ENCODE results near the gene NSD2.

Gene NSD2

GRCh38 chr4:1973218-1973617 is 102.0 kb downstream of the NSD2 start:
- H3K4me1 ChIP-seq (ENCODE audit: control insufficient read depth in 1 of 2, insufficient read depth in 2 of 2, low read length in 2 of 2): no peaks in the 10 kb centered on the region
- H3K79me1 ChIP-seq (ENCODE audit: low read length): no peaks in the 10 kb centered on the region
- no CpG with 5 or more reads among the region's 12 CpGs for WGBS (ENCODE audit: extremely low coverage, insufficient coverage, insufficient read length)

GRCh38 chr4:1973661-1974060 is 102.5 kb downstream of the NSD2 start:
- H4K8ac ChIP-seq (ENCODE audit: low read depth, low read length): no peak overlapping the region
- no peaks in the 10 kb centered on the region for H3K27me3 ChIP-seq (ENCODE audit: insufficient read depth, low read length)
- H4K12ac ChIP-seq (ENCODE audit: low read depth, low read length): no peak overlapping the region
- H2BK5ac ChIP-seq (ENCODE audit: low read depth, low read length, poor library complexity): no peak overlapping the region
- H4K91ac ChIP-seq (ENCODE audit: low read depth, low read length): no peak overlapping the region
- no peak overlapping the region for H3K27ac ChIP-seq (ENCODE audit: low read depth, low read length)
- no peak overlapping the region for H3K18ac ChIP-seq (ENCODE audit: low read length)
- H3K4ac ChIP-seq (ENCODE audit: low read depth, low read length): no peak overlapping the region
- H3K23ac ChIP-seq (ENCODE audit: low read length): no peak overlapping the region
- H3K4me1 ChIP-seq (ENCODE audit: control insufficient read depth in 1 of 2, insufficient read depth in 2 of 2, low read length in 2 of 2): no peaks in the 10 kb centered on the region
- DNase-seq: no peak
- H2BK120ac ChIP-seq (ENCODE audit: insufficient read depth, low read length, poor library complexity): no peak overlapping the region
- H3K4me2 ChIP-seq (ENCODE audit: low read length): no peak overlapping the region
- H2BK12ac ChIP-seq (ENCODE audit: low read length): no peak overlapping the region
- no peaks in the 10 kb centered on the region for H3K79me1 ChIP-seq (ENCODE audit: low read length)
- peaks cover 59 to 63% of the 10 kb centered on the region in 2 experiments for H3K36me3 ChIP-seq (ENCODE audit: control insufficient read depth in 1 of 2, insufficient read depth in 2 of 2, low read length in 2 of 2)
- H2AK5ac ChIP-seq (ENCODE audit: low read length): no peak overlapping the region
- H3K9ac ChIP-seq (ENCODE audit: low read length): no peak overlapping the region
- H2AFZ ChIP-seq (ENCODE audit: insufficient read depth, low read length, poor library complexity): no peak overlapping the region
- no peak overlapping the region for H3K14ac ChIP-seq (ENCODE audit: low read length)
- peaks cover 3% of the 10 kb centered on the region for H3K9me3 ChIP-seq (ENCODE audit: insufficient read depth, low read depth, low read length)
- no CpG with 5 or more reads among the region's 18 CpGs for WGBS (ENCODE audit: extremely low coverage, insufficient coverage, insufficient read length)
- H3K79me2 ChIP-seq (ENCODE audit: control insufficient read depth, insufficient read depth, low read length, poor library complexity): no peaks in the 10 kb centered on the region
- H3K4me3 ChIP-seq (ENCODE audit: low read depth, low read length): no peak overlapping the region

More at GRCh38 chr4:1973218-1973617, 102.0 kb downstream of the NSD2 start:
- Histone ChIP-seq H4K91ac (ENCODE audit: low read depth, low read length) (no peak overlapping the region), H2AK5ac (ENCODE audit: low read length) (no peak overlapping the region), H3K14ac (ENCODE audit: low read length) (no peak overlapping the region), H3K4me2 (ENCODE audit: low read length) (no peak overlapping the region), H2BK12ac (ENCODE audit: low read length) (no peak overlapping the region), H2AFZ (ENCODE audit: insufficient read depth, low read length, poor library complexity) (no peak overlapping the region), H3K27me3 (ENCODE audit: insufficient read depth, low read length) (no peaks in the 10 kb centered on the region), H3K4me3 (ENCODE audit: low read depth, low read length) (no peak overlapping the region), H3K9ac (ENCODE audit: low read length) (no peak overlapping the region), H3K27ac (ENCODE audit: low read depth, low read length) (no peak overlapping the region), H3K4ac (ENCODE audit: low read depth, low read length) (no peak overlapping the region), H3K18ac (ENCODE audit: low read length) (no peak overlapping the region), H3K79me2 (ENCODE audit: control insufficient read depth, insufficient read depth, low read length, poor library complexity) (no peaks in the 10 kb centered on the region), H3K9me3 (ENCODE audit: insufficient read depth, low read depth, low read length) (peaks cover 3% of the 10 kb centered on the region), H3K23ac (ENCODE audit: low read length) (no peak overlapping the region), H2BK120ac (ENCODE audit: insufficient read depth, low read length, poor library complexity) (no peak overlapping the region), H4K12ac (ENCODE audit: low read depth, low read length) (no peak overlapping the region), H3K36me3 (ENCODE audit: control insufficient read depth in 1 of 2, insufficient read depth in 2 of 2, low read length in 2 of 2) (peaks cover 55 to 59% of the 10 kb centered on the region in 2 experiments), H4K8ac (ENCODE audit: low read depth, low read length) (no peak overlapping the region), H2BK5ac (ENCODE audit: low read depth, low read length, poor library complexity) (no peak overlapping the region)
- no peak for DNase-seq

DNA sequence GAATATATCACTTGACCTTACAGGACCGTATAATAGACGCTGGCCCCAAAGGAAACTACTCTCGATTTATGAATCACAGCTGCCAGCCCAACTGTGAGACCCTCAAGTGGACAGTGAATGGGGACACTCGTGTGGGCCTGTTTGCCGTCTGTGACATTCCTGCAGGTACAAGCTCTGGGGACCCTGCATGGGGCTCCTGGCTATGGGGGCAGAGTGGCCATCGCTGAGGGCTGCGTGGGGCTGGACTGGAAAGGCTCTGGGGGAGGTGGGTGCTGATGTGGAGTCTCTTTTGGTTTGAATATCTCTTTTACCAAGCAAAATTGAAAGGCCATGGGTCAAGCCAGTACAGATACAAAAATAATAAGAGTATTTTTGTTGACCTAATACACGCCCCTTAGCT is 103.6 kb downstream of the NSD2 start:
- H3K9me3 ChIP-seq (ENCODE audit: insufficient read depth, low read depth, low read length): peaks cover 3% of the 10 kb centered on the region
- no peak overlapping the region for H3K27ac ChIP-seq (ENCODE audit: low read depth, low read length)
- no peak overlapping the region for H3K23ac ChIP-seq (ENCODE audit: low read length)
- peaks cover 63 to 69% of the 10 kb centered on the region in 2 experiments for H3K36me3 ChIP-seq (ENCODE audit: control insufficient read depth in 1 of 2, insufficient read depth in 2 of 2, low read length in 2 of 2)
- no peak overlapping the region for H2BK5ac ChIP-seq (ENCODE audit: low read depth, low read length, poor library complexity)
- no CpG with 5 or more reads among the region's 8 CpGs for WGBS (ENCODE audit: extremely low coverage, insufficient coverage, insufficient read length)
- H4K8ac ChIP-seq (ENCODE audit: low read depth, low read length): no peak overlapping the region
- no peak for DNase-seq
- no peak overlapping the region for H3K14ac ChIP-seq (ENCODE audit: low read length)
- H4K12ac ChIP-seq (ENCODE audit: low read depth, low read length): no peak overlapping the region
- no peaks in the 10 kb centered on the region for H3K79me2 ChIP-seq (ENCODE audit: control insufficient read depth, insufficient read depth, low read length, poor library complexity)
- H3K27me3 ChIP-seq (ENCODE audit: insufficient read depth, low read length): no peaks in the 10 kb centered on the region
- H2BK120ac ChIP-seq (ENCODE audit: insufficient read depth, low read length, poor library complexity): no peak overlapping the region
- H3K18ac ChIP-seq (ENCODE audit: low read length): no peak overlapping the region
- H3K4me1 ChIP-seq (ENCODE audit: control insufficient read depth in 1 of 2, insufficient read depth in 2 of 2, low read length in 2 of 2): no peaks in the 10 kb centered on the region
- no peak overlapping the region for H3K4me2 ChIP-seq (ENCODE audit: low read length)
- H2AK5ac ChIP-seq (ENCODE audit: low read length): no peak overlapping the region
- H2BK12ac ChIP-seq (ENCODE audit: low read length): no peak overlapping the region
- no peak overlapping the region for H3K9ac ChIP-seq (ENCODE audit: low read length)
- H2AFZ ChIP-seq (ENCODE audit: insufficient read depth, low read length, poor library complexity): no peak overlapping the region
- no peak overlapping the region for H3K4me3 ChIP-seq (ENCODE audit: low read depth, low read length)
- no peak overlapping the region for H4K91ac ChIP-seq (ENCODE audit: low read depth, low read length)
- H3K4ac ChIP-seq (ENCODE audit: low read depth, low read length): no peak overlapping the region
- no peaks in the 10 kb centered on the region for H3K79me1 ChIP-seq (ENCODE audit: low read length)

DNA sequence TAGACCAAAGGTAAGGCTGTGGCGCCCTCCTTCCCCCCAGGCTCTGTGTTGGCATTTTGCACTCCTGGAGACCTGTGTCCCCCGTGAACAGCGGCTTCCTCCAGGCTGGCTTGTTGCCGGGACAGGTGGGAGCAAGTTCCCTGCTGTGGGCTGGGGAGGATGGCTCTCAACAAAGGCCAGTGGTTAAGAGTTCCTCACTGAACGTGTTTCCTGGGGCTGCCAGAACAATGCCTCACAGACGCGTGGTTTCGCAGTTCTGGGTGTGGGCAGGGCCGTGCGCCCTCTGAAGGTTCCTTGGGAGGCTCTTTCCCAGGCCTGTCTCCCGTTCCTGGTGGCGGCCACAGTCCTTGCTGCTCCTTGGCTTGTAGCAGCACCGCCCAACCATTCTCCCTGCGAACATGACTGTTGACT is 104.2 kb downstream of the NSD2 start:
- H3K9ac ChIP-seq (ENCODE audit: low read length): no peak overlapping the region
- H2BK120ac ChIP-seq (ENCODE audit: insufficient read depth, low read length, poor library complexity): no peak overlapping the region
- H2BK5ac ChIP-seq (ENCODE audit: low read depth, low read length, poor library complexity): no peak overlapping the region
- H3K4me2 ChIP-seq (ENCODE audit: low read length): no peak overlapping the region
- H4K8ac ChIP-seq (ENCODE audit: low read depth, low read length): no peak overlapping the region
- no peaks in the 10 kb centered on the region for H3K79me2 ChIP-seq (ENCODE audit: control insufficient read depth, insufficient read depth, low read length, poor library complexity)
- H2AFZ ChIP-seq (ENCODE audit: insufficient read depth, low read length, poor library complexity): no peak overlapping the region
- no peaks in the 10 kb centered on the region for H3K79me1 ChIP-seq (ENCODE audit: low read length)
- DNase-seq: no peak
- H3K36me3 ChIP-seq (ENCODE audit: control insufficient read depth in 1 of 2, insufficient read depth in 2 of 2, low read length in 2 of 2): peaks cover 64 to 72% of the 10 kb centered on the region in 2 experiments
- H2BK12ac ChIP-seq (ENCODE audit: low read length): no peak overlapping the region
- peaks cover 3% of the 10 kb centered on the region for H3K9me3 ChIP-seq (ENCODE audit: insufficient read depth, low read depth, low read length)
- no peaks in the 10 kb centered on the region for H3K27me3 ChIP-seq (ENCODE audit: insufficient read depth, low read length)
- no peak overlapping the region for H3K27ac ChIP-seq (ENCODE audit: low read depth, low read length)
- no peak overlapping the region for H3K14ac ChIP-seq (ENCODE audit: low read length)
- no peak overlapping the region for H3K23ac ChIP-seq (ENCODE audit: low read length)
- no CpG with 5 or more reads among the region's 14 CpGs for WGBS (ENCODE audit: extremely low coverage, insufficient coverage, insufficient read length)
- no peak overlapping the region for H4K91ac ChIP-seq (ENCODE audit: low read depth, low read length)
- H4K12ac ChIP-seq (ENCODE audit: low read depth, low read length): no peak overlapping the region
- no peak overlapping the region for H3K4me3 ChIP-seq (ENCODE audit: low read depth, low read length)
- H3K18ac ChIP-seq (ENCODE audit: low read length): no peak overlapping the region
- no peak overlapping the region for H3K4ac ChIP-seq (ENCODE audit: low read depth, low read length)
- no peaks in the 10 kb centered on the region for H3K4me1 ChIP-seq (ENCODE audit: control insufficient read depth in 1 of 2, insufficient read depth in 2 of 2, low read length in 2 of 2)
- no peak overlapping the region for H2AK5ac ChIP-seq (ENCODE audit: low read length)
